ENCODE measurements around the gene FXYD7.
"Not testable (repeated sequence)": the region's sequence is repeated elsewhere in the genome, so short reads cannot be mapped to it uniquely, and the experiment has no call there.

The FXYD7 gene

DNA sequence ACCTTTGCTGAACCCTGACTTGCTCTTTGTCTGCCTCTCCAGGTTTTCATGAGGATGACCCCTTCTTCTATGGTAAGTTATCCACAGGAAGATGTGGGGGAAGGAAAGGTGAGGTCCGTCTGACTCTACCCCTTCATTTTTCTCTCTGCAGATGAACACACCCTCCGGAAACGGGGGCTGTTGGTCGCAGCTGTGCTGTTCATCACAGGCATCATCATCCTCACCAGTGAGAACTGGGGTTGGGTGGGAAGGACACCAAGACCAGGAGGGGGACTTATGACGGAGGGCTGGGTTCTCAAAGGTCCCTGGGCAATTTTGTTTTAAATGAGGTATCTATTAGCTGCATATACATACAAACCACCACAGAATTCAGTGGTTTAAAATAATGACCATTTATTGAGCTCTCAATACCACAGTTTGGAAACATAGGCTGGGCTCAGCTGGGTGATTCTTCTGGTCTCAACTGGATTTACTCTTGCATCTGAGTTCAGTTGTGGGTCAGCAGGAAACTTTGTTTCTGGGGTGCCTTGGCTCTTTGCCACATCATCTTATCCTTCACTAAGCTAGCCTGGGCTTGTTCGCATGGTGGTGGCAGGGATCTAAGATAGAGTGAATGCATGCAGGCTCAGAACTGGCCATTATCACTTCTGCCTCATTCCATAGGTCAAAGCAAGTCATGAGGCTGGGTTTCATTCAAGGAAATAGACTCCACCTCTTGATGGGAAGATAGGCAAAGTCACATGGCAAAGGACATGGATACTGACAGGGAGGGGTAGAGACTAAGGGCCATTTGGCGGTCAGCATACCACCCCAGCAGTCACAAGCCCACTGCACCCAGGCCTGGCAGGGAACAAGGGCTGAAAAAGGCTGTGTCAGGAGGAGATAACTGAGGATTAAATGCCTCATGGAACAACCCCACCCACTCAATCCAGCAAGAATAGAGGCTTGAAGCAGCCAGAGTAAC lies 23.3 kb downstream of the FXYD7 start:
- no peak for DNase-seq (ENCODE audit: low spot score)

DNA sequence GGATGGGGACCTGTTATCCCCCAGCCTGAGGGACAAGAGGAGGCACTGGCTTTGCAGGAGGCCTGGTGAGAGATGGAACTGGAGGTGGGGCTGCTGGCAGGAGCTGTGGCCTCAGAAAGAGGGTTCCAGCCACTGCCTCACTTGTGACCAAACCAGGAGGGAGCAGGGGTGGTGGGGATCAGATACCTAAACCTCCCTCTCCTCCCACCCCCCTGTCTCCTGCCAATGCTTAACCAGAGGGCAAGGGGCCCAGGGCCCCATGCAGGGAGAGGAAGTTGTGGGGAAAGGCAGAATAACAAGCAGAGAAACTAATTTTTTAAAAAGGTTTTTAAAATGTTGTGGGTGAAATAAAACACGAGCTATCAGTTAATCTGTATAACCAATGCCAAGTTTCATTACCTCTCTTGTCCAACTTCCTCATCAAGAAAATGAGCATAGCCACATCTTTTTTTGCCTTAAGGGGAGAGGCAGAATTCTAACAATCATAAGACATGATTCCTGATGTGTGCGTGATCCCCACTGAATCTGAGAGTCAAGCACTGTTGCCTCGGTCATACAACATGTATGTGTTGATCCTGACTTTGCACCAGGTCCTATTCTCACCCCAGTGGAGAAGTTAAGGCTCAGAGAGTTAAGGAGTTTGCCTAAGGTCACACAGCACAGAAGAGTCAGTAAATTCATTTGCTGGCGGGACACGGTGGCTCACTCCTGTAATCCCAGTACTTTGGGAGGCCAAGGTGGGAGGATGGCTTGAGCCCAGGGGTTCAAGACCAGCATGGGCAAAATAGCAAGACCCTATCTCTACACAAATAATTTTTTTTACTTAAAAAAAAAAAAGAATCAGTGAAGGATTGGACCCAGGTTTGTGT lies 24.4 kb downstream of the FXYD7 start:
- DNase-seq (ENCODE audit: low spot score) = no peak

DNA sequence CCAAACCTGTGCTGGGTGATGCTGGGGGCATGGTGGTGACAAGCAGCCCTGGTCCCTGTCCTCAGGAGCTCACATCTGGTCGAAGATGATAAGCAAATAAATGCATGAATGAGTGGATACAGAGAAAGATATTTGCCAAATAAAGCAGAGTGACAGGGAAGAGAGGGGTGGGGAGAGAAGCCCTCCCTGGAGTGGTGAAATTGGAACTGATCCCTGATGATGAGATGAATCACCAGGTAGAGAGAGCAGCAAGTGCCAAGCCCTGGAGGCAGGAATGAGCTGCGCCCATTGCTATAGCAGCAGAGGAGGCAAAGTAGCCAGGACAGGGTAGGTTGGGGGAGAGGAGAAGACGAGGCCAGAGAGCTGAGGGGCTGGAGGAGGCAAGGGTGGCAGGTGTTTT lies 25.1 kb downstream of the FXYD7 start:
- no peak for DNase-seq (ENCODE audit: low spot score)

DNA sequence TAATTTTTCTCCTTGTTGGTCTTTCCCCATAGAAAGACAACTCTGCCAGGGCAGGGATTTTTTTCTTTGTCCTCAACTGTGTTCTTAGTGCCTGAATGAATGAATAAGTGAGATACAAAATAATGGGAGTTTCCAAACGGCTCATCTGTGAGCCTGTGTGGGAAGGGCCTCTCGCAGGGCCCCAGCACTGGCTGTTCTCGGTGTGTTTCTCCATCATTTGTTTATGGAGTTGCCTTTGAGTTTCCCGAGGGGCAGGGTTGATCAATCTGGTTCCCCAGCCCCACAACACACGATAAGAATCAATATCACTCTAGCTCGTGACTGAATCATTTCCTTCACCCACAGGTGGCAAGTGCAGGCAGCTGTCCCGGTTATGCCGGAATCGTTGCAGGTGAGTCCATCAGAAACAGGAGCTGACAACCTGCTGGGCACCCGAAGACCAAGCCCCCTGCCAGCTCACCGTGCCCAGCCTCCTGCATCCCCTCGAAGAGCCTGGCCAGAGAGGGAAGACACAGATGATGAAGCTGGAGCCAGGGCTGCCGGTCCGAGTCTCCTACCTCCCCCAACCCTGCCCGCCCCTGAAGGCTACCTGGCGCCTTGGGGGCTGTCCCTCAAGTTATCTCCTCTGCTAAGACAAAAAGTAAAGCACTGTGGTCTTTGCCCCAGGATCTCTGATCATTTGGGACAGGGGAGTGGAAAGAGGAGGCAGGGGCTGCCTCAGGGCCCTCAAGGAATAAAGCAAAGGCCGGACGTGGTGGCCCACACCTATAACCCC lies 26.4 kb downstream of the FXYD7 start:
- no peak for DNase-seq (ENCODE audit: low spot score)

DNA sequence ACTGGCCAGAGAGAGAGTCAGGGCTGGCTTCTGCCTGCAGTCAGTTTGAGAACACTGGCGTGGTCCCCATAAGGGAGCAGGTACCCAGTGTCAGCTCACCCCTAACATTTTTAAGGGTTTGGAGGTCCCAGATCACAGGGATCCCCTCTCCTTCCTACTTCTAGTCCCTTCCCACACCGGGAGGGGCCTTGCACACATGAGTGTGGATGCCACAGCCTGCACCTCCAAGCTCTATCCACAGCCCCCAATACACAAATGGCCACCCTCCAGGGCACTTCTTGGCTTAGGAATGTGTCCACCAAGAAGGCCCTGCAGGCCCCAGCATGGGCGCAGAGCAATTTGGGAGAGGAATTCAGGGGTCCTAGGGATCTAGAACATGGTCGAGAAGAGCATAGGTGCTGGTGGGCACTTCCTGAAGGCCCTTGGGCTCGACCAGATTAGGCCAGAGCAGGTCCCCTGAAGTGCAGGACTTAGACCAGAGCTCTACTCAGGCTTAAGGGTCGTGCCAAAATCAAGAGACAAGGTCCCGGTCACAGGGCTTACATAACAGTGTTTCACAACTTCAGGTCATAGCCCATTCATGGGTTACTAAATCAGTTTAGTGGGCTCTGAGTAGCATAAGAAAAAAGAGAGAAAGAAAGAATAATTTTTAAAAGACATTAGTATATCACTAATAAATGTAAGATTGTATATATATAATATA lies 27.5 kb downstream of the FXYD7 start:
- DNase-seq (ENCODE audit: low spot score) = no peak

DNA sequence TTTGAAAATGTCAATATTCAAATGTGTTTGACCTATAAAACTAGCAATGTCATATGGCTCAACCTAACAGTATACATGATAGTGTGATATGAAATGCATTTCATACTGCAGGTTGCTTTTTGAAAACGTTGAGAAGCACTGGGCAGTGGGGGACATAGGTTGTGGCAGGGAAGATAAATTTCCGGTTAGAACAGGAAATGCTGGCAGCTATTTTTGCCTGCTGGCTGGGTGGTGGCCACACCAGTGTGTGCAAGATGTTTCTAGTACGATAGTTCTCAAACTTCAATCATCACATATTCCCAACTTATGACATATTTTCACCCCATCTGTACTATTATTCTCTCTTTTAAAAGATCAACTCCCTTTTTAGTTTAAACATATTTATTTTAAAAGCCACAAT lies 28.7 kb downstream of the FXYD7 start:
- DNase-seq (ENCODE audit: low spot score) = no peak

DNA sequence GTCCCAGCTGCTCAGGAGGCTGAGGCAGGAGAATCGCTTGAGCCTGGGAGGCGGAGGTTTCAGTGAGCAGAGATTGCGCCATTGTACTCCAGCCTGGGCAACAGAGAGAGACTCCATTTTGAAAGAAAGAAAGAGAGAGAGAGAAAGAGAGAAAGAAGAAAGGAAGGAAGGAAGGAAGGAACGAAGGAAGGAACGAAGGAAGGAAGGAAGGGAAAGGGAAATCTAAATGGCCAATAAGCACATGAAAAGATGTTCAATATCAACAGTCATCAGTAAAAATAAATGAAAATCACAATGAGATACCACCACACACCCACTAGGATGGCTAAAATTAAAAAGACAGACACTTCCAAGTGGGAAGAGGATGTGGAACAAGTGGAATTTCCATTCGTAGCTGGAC lies 31.2 kb downstream of the FXYD7 start:
- no peak for DNase-seq (ENCODE audit: low spot score)

DNA sequence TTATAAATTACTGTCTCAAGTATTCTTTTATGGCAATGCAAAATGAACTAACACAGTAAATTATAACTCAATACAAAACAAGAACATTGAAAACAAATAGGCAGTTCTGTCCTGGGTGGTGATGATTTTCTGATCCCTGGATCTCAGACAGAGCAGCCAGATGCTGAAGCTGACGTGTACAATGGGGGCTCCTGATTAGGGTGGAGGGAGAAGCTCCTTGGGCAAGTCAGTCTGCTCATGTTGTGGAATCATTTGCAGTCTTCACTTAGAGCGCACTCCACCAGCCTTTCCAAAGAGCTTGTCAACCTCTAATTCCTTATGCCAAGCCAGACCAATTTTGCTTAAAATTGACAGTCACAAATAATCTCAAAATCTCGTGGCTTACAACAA lies 33.1 kb downstream of the FXYD7 start:
- DNase-seq (ENCODE audit: low spot score) = no peak

DNA sequence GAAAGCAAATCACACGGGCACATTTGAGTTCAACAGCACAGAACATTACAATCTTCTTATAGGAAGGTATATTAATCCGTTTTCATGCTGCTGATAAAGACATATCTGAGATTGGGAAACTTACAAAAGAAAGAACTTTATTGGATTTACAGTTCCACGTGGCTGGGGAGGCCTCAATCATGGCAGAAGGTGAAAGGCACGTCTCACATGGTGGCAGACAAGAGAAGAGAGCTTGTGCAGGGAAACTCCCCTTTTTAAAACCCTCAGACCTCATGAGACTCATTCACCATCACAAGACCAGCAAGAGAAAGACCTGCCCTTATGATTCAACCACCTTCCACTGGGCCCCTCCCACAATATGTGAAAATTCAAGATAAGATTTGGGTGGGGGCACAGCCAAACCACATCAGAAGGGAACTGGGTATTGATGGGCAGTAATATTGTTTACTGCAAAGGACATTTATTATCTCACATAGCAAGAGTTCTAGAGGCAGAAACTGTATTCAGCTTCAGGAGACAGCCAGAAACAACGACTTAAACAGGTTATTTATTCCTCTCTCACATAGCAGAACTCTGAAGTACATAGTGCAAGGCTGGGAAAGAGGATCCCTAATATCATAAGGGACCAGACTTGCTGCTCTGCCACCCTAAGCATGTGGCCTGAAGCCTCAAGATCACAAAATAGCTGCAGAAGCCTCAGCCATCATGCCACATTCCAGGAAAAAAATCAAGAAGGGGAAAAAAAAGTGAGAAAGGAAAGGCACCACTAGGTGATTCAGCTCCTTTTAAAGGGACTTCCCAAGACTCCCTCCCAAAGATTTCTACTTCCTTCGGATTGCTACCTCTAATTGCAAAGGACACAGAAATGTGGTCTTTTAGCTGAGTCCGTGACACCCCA lies 34.6 kb downstream of the FXYD7 start:
- DNase-seq (ENCODE audit: low spot score) = no peak

DNA sequence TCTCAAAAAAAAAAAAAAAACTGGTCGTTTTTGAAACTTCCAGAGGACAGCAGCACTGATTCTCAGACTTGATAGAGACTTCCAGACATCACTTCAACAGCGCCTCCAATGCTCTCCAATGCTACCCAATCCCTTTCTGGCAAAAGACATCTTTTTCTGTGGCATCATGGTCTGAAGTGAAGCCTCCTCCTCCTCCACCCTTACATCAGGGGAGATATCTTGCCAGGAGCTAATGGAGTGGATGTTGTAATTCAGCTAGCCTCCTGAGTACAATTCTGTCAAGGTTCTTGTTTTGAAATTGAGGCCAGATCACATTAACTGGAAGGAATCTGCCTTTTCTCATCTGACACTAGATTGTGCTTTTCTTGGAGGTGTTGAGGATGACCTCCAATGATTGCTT lies 35.6 kb downstream of the FXYD7 start:
- no peak for DNase-seq (ENCODE audit: low spot score)

DNA sequence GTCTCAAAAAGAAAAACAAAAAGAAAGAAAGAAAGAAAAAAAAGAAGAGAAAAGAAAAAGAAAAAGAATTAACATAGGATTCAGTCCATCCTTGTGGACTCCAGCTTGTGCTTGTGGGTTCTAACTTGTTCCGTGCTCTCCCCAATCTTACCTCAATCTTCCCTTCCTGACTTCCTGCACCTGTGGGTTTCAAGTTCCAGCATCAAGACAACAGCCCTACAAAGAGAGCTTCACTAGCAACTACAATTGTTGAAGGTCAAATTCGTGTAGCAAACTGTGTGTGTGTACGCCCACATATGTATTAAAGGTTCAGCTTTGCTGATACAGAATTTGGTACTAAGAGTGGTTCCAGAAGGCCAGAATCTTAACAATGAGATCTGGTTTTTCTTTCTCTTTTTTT lies 36.8 kb downstream of the FXYD7 start:
- no peak for DNase-seq (ENCODE audit: low spot score)

DNA sequence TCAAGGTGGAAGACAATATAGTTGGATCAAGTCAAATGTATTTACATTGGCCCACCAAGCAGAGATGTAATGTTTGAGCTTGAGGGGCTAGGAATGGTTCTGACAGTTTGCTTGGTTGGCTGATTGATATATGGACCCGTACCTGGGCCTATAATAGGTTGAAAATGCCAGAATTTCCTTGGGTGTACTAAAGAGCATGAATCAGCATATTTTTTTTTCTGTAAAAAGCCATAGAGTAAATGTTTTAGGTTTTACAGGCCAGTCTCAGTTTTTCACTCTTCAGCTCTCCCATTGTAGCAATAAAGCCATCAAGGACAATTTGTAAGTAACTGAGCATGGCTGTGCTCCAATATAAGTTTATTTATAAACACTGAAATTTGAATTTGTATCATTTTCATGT lies 38.3 kb downstream of the FXYD7 start:
- DNase-seq (ENCODE audit: low spot score) = no peak

DNA sequence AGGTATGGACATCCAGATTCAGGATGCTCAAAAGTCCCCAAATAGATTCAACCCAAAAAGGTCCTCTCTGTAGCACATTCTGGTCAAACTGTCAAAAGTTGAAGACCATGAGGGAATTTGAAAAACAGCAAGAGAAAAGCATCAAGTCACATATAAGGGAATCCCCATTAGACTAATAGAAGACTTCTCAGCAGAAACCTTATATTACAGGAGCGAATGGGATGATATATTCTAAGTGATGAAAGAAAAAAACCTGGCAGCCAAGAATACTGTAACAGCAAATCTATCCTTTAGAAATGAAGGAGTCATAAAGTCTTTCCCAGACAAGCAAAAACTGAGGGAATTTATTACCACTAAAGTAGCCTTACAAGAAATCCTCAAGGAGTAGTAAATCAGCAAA lies 41.2 kb downstream of the FXYD7 start:
- DNase-seq (ENCODE audit: low spot score) = no peak

DNA sequence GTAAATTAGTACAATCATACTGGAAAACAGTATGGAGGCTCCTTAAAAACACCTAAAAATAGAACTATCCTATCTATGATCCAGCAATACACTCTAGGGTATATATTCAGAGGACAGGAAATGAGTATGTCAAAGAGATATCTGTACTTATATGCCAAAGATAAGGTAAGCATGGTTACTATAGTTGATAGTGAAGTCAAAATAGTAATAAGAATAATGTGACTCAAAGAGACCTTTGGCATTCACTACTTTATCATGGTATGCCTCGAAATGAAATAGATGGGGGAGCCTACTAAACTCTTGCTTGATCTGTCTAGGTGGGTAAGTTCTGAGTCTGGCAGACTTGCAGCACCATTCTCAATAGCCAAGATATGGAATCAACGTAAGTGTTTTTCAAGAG lies 41.8 kb downstream of the FXYD7 start:
- no peak for DNase-seq (ENCODE audit: low spot score)

DNA sequence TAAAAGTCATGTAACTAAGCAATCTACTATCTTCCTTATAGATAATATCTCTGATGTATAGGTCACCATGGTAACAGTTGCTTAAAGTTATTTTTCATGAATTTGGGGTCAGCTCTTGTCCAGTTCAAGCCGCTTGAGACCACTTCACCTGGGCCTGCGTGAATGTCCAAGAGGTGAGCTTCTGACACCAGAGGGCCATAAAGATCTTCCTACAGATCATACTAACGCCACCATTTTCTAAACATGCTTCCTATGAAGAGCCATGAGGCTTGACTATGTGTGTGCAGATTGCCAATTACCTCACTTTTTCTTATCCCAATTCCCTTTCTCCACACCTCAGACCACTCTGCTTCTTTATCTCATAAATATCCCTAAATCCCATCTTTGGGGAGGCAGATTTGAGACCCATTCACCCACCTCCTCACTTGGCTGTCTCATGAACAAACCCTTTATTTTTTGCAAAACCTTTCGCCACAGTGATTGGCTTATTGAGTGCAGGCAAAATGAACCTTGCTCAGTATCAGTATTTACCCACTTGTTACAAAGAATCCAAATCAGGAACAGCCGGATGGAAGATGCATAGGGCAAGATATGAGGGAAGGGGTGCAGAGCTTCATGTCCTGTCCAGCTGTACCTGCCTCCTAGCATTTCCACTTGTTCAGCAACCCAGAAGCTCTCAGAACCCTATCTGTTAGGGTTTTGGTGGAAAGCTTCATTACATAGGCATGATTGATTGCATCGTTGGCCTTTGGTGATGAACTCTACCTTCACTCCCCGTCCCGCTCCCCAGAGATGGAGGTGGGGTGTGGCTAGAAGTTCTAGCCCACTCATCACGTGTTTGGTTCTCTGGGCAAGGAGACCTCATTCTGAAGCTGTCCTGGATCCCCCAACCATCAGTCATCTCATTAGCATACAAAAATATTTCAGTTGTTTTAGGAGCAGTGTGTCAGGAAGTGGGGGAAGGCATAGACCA lies 51.2 kb downstream of the FXYD7 start:
- no peak for DNase-seq (ENCODE audit: low spot score)

DNA sequence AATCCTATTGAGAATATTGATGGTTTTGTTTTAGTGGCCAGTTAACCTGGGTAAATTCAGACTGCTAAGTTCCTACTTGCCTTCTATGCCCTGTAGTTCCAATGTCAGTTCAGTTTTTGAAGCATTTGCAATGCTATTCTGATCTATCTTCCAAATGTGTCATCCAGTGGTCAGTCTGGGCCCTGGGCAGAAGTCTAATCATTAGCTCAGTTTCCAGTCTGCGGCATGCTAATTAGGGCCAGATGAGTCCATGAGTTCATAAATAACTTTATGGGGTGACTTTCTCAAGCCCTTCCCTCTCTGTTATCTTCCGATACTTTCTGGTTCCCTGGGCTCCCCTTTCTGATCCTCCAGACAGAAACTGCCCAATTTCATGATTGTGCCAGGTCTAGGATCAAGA lies 52.8 kb downstream of the FXYD7 start:
- DNase-seq (ENCODE audit: low spot score) = no peak

DNA sequence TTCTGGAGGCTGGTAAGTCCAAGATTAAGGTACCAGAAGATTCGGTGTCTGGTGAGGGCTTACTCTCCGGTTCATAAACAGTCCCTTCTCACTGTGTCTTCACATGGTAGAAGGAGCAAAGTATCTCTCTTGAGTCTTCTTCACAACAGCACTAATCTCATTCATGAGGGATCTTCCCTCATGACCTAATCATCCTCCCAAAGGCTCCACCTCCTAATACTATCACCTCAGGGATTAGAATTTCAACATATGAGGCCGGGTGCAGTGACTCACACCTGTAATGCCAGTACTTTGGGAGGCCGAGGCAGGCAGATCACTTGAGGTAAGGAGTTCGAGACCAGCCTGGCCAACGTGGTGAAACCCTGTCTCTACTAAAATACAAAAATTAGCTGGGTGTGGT lies 53.8 kb downstream of the FXYD7 start:
- DNase-seq (ENCODE audit: low spot score) = not testable (repeated sequence)

DNA sequence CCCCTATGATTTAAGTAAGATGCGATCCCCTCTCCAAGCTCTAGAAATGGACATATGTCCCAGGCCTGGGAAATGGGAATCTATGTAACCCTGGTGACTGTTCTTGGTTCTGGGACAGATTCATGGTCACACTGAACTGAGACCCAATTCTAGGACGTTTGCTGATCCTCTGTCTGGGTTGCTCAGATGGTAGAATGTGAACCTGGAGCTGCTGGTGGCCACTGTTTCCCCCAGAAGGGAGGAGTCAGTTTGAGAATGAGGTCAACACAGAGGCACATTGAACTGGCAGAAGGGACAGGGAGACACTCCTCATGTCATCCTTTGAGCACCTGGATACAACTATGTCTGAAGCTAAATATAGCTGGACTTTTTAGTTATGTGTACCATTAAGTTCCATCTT lies 56.4 kb downstream of the FXYD7 start:
- no peak for DNase-seq (ENCODE audit: low spot score)
